ENCODE data around the gene OR4F15.
"Not testable (repeated sequence)": the region's sequence is repeated elsewhere in the genome, so short reads cannot be mapped to it uniquely, and the experiment has no call there.

The OR4F15 gene

GRCh38 chr15:101811902-101812301 lies at the start of gene OR4F15:
OR4F15 (plus strand) TSS chr15:101812202; CDS start chr15:101818187, 5,985 bp downstream.
- DNase-seq, result no peak

- DNase-seq, result not testable (repeated sequence)
Observed at GRCh38 chr15:101764669-101765339, 47.2 kb upstream of the OR4F15 start.

- DNase-seq, result not testable (repeated sequence)
Observed at GRCh38 chr15:101765340-101765671, 46.7 kb upstream of the OR4F15 start.

DNA sequence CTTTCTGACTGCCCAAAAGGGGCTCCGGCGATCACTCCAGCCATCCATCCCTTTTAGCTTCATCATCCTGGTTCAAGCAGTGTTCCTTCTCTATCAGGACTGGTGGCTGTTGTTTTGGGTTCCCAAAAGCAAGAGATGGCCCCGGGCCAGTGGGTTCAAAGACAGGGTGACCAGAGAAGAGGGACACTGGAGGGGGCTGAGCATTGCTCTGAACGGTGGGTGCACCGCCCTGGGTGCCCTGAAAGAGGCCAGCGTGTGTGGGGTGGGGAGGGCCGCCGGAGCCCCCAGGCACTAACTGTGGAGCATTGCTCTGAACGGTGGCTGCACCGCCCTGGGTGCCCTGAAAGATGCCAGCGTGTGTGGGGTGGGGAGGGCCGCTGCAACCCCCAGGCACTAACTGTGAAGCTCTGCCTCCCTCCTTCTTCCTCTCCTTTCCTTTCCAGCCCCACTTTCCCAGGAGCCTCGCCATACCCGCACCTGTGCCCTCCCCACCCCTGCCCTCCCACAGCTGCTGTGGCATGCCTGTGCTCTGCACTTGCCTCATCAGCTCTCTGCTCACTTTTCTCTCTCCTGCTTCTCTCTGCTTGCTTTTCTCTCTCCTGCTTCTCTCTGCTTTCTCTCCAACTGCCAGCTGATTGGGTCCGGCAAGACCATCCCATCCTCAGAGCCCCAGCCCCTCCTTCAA lies 46.1 kb upstream of the OR4F15 start:
- no peak for DNase-seq

DNA sequence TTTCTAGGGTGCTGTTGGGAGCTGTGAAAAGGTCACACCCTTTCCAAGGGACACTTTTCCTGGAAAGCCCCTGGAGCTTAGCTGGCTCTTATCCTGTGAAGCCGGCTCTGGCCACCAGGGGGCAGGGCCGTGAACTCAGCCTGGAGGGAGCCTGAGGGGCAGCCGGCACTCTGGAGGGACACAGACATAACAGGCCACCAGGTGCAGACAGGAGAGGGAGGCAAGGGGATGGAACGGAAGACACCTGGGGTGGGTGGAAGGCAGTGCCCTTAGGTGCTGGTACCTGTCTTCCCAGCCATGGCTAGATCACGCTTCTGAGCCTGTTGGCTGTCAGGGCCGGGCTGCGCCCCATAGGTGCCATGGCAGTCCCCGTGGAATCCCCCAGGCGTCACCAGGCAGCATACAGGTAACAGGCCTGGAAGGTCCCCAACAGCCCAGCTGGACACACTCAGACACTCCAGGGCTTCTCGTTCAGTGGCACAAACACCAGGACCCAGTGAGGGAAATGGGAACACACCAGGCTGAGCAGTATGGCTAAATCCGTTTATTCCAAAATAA lies 44.8 kb upstream of the OR4F15 start:
- DNase-seq, result not testable (repeated sequence)

- no peak for DNase-seq
Observed at GRCh38 chr15:101772921-101773320, 39.1 kb upstream of the OR4F15 start.

DNA sequence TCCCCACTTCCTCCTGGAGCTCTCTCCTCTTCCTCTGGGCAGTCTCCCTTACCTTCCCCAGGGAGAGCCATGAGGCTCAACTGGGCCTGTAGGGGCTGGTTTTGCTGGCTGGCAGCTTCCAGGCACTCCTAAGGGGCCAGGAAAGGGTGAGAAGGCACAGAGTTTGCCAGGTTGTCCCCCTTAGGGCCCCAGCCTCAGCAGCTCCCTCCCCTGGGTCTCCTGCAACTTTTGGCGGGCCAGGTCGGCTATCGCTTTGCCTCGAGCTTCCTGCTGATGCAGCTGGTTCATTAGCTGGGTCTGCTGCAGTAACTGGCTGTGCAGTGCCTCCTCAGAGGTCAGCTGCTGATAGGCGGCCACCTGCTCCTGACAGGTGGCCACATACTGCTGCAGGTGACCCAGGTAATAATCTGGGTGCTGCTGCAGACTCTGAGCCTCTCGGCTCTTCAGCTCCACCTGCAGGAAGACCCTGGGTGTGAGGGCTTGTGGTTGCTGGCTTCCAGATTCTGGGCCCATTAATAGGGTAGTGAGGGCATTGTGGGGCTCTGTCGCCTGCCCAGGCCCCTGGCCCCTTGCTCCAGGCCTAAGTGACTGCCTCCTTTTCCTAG lies 38.4 kb upstream of the OR4F15 start:
- no peak for DNase-seq

DNA sequence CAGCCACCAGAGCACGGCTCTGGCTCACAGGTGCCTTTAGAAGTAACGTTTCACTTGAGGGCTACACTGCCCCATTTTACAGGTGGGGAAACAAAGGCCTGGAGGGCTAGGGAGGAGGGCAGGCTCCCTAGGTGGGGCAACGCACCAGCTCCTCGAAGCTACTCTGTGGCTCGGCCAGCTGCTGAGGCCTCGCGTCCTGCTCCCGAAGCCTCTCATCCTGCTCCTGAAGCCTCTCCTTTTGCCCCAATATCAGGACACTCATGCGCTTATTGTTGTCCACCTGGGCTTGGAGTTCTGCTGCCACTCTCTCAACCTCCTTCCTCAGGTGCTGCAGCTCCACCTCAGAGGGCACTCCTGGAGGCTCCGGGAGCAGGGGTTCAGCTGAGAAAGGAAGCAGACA lies 36.9 kb upstream of the OR4F15 start:
- no peak for DNase-seq

DNA sequence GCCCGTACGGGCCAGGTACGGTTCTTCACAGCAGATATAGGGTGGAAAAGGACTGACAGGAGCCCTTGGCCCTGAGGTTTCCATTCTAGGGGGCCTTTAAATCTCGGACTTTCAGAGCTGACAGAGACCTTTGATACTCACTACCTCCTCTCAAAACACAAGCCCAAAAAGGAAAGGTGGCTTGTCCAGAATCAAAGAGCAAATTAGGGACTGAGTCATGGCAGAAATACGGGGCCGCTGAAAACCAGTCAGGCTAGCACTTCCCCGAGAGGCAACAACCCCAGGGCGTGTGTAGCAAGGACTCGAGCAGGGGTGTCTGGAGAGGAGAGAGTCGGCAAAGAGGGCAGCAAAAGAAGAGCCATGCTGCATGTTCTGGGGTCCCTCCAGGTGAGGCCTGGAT lies 33.4 kb upstream of the OR4F15 start:
- not testable (repeated sequence) for DNase-seq

- not testable (repeated sequence) for DNase-seq
Observed at GRCh38 chr15:101780225-101780624, 31.8 kb upstream of the OR4F15 start.

DNA sequence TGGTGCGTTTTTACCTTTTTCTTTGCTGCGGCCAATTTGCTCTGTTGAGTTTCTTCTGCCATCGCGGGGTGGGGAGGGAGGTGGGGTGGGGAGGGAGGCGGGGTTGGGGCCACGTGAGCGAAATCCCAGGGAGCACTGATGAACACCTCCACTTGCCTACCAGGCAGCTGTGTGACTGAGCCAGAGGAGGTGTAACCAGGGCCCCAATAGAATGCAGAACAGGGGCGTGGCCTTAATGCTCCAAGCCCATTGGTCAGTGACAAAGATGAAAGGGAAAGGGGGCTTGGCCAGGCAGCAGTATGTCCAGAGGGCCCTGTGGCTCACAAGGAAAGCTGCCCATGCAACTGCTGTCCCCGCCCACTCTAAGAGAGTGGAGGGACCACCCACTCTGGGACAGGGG lies 30.1 kb upstream of the OR4F15 start:
- no peak for DNase-seq

DNA sequence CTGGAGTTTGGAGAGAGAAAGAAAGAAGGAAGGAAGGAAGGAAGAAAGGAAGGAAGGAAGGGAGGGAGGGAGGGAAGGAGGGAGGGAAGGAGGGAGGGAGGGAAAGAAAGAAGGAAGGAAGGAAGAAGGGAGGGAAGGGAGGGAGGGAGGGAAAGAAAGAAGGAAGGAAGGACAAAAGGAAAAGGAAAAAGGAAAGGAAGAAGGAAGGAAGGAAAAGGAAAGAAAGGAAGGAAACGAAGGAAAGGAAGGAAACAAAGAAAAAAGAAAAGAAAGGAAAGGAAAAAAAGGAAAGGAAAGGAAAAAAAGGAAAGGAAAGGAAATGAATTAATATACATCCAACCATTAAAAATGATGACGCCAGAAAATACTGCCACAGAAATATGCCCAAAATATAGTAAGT lies 27.4 kb upstream of the OR4F15 start:
- no peak for DNase-seq

DNA sequence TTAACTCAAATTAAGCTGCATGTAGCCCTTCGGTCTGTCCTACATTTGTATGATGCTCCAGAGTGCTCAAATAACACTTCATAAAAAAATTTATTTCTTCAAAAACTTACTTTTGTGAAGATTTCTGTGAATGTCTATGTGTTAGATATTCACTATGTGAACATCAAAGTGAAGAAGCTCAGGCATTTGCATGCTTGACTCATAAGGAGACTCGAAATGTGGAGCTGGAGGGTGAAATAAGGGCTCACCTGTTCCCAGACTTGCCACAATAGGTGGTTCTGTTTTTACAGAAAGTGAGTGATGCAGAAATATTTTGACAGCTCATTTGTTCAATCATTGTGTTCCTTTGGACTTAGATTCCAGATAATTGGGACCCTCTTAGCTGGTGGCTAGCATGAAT lies 25.6 kb upstream of the OR4F15 start:
- not testable (repeated sequence) for DNase-seq

- not testable (repeated sequence) for DNase-seq
Observed at GRCh38 chr15:101788001-101788400, 24.0 kb upstream of the OR4F15 start.

DNA sequence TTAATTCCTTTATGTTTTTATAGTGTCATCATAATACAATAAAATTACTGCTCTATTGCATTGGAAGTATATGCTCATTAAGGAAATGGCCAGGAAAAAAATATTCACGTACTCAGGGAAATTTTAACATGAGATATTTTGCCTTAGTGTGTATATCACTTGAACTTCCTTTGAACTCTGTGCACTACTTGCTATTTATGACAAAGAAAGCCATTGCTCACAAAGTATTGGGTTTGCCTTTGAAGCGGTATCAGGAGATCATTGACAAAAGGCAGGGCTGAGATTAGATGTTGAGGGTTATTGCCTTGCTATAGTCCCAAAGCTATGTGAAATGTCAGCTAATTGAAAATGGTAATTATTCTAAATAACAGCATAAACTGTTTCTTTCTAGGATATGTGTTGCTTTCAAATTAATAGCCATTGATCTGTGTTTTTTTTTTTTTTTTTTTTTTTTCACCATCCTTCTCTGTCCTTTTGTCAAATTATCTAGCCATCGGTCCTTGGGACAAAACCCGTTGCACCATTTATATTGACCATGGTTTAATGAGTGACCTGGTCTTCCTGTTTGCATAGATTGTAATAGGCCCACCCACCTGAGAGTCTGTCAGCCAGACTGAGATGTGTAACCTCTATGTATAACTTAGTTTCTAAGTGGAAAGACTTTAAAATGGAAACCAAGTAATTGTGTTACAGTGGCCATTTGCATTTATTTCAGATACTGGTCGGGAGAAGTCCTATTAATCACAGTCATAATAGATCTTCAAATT lies 23.3 kb upstream of the OR4F15 start:
- not testable (repeated sequence) for DNase-seq

DNA sequence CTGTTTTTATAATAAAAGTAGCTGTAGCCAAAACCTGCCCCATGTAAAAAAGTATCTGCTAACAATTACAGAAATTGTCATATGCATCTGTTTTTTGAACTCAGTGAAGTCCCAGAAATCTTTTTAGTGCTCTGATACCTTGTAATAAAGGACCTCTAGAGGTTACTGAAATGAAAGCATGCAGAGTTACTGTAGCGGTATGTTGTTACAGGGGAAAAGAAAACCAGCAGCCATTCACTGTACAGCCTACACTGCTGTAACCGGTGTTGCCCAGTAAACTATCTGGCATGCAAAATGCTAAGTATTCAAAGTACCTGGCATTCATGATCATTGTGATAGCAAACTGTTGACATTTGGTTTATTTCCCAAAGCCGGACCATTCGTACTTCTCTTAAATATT lies 21.3 kb upstream of the OR4F15 start:
- DNase-seq, result not testable (repeated sequence)

GRCh38 chr15:101793981-101794380 lies 18.0 kb upstream of the OR4F15 start:
- DNase-seq, result not testable (repeated sequence)

DNA sequence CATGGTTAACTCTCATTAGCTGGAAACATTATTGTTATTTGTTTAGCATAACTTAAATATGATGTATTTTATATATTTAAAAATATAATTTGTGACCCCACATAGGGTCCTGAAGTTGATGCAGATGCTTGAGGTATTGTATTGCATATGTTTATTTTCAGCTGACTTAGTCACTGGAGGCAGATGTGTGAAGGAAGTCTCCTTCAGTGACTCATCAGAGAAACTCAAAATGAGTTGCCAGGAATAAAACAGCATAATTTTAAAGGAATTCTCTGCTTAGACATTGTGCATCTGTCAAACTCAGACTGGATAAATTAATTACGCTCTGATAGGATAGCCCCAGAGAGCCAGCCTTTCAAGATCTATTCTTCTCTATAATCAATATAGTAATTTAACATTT lies 16.5 kb upstream of the OR4F15 start:
- DNase-seq, result no peak

- no peak for DNase-seq
Observed at GRCh38 chr15:101799665-101800064, 12.3 kb upstream of the OR4F15 start.

GRCh38 chr15:101801048-101801447 lies 11.0 kb upstream of the OR4F15 start:
- no peak for DNase-seq

GRCh38 chr15:101803209-101803608 lies 8.8 kb upstream of the OR4F15 start, which contains the start of gene OR4F6:
OR4F6 (plus strand) TSS chr15:101803509; CDS start chr15:101805720, 2,211 bp downstream.
- no peak for DNase-seq

- DNase-seq, result no peak
Observed at GRCh38 chr15:101803676-101804075, 8.3 kb upstream of the OR4F15 start.

GRCh38 chr15:101804375-101804774 lies 7.6 kb upstream of the OR4F15 start:
- DNase-seq, result no peak
